Endothelial cell of umbilical vein (primary cell): Measurements from ENCODE around the gene RAB9B. TPM values are rescaled to one million over a fixed set of nuclear protein-coding genes. Genes with fewer than 3 reads are reported as not detected.
A peak's percentile ranks its signal among the peaks of the same experiment; 100 is the strongest.

Source experiments
- BruUV-seq: library from RNA; stranded (reverse); fragments of 400-500 nt; replicated peaks from 2 replicates; lab custom pipeline; 2021; lab: Mats Ljungman, UMichigan
- CTCF ChIA-PET: fragments of 300-600, 350-600 bp; sonication (Branson Sonifier 250); formaldehyde crosslinking; loops from one replicate; lab custom pipeline; 2021; ENCODE audit warnings: antibody characterized with exemption, inconsistent platforms; lab: Charles Lee
- POLR2A ChIA-PET: fragments of 300-600, 350-600 bp; sonication (Branson Sonifier 250); formaldehyde crosslinking; loops from one replicate; lab custom pipeline; 2021; ENCODE audit warnings: antibody characterized with exemption, inconsistent platforms; lab: Charles Lee
- DNase-seq: peaks from one replicate; pipeline ENCODE4 v3.0.0-alpha.2; 2011; ENCODE audit warnings: low read depth, low spot score
- FAIRE-seq: peaks from 2 replicates; lab custom pipeline; 2011; peaks lifted over from hg19 to GRCh38; lab: Jason Lieb, UNC
- H2AFZ ChIP-seq: 2 replicates; pipeline ENCODE4 v1.6.0; 2012; ENCODE audit warnings: low read depth, low read length, control low read depth, inconsistent platforms
- H3K27ac ChIP-seq: 2 replicates; pipeline ENCODE4 v1.5.1; 2011; ENCODE audit warnings: low read depth, mild to moderate bottlenecking, control low read depth, low read length, moderate library complexity; ENCODE audit not compliant: insufficient read depth
- H3K27me3 ChIP-seq, 2 experiments: 2 replicates each; pipeline versions ENCODE4 v1.6.0 to v1.6.1; 2011; ENCODE audit warnings: low read length in 2 of 2, mixed read lengths in 1 of 2; ENCODE audit not compliant: control insufficient read depth in 2 of 2, insufficient read depth in 2 of 2
- H3K36me3 ChIP-seq, 2 experiments: 2 replicates in 1 of 2; 3 replicates in 1 of 2; pipeline ENCODE4 v1.5.1; 2011; ENCODE audit warnings: low read length in 2 of 2, mild to moderate bottlenecking in 1 of 2, moderate library complexity in 1 of 2; ENCODE audit not compliant: control insufficient read depth in 2 of 2, insufficient read depth in 2 of 2; ENCODE audit errors: extremely low read depth in 1 of 2
- H3K4me1 ChIP-seq: 3 replicates; pipeline ENCODE4 v1.5.1; 2011; ENCODE audit warnings: mild to moderate bottlenecking, low read length; ENCODE audit not compliant: control insufficient read depth, insufficient read depth; ENCODE audit errors: extremely low read depth
- H3K4me2 ChIP-seq: 2 replicates; pipeline ENCODE4 v1.6.1; 2011; ENCODE audit warnings: low read length, control low read depth, mixed read lengths; ENCODE audit not compliant: insufficient read depth
- H3K4me3 ChIP-seq, 3 experiments: fragments of 200-600 bp in 1 of 3; sonication (generic), shearing (Covaris generic) in 1 of 3; replicated peaks in 1 of 3; 2 replicates each; pipeline ENCODE4 v1.5.1; 2011 to 2016; ENCODE audit warnings: control low read depth in 3 of 3, low read length in 3 of 3, mild to moderate bottlenecking in 2 of 3, inconsistent platforms in 1 of 3, low read depth in 1 of 3, moderate library complexity in 1 of 3; ENCODE audit not compliant: insufficient read depth in 1 of 3
- H3K79me2 ChIP-seq: 2 replicates; pipeline ENCODE4 v1.6.0; 2012; ENCODE audit warnings: low read length, inconsistent platforms; ENCODE audit not compliant: control insufficient read depth, insufficient read depth
- H3K9ac ChIP-seq: replicated peaks from 2 replicates; pipeline ENCODE3; 2011; ENCODE audit warnings: low read length, control low read depth; ENCODE audit not compliant: insufficient read depth; ENCODE audit errors: extremely low read depth
- H3K9me1 ChIP-seq: replicated peaks from 3 replicates; pipeline ENCODE4 v1.6.0; 2011; ENCODE audit warnings: mild to moderate bottlenecking, low read length; ENCODE audit not compliant: control insufficient read depth, insufficient read depth; ENCODE audit errors: extremely low read depth
- H3K9me3 ChIP-seq: replicated peaks from 2 replicates; pipeline ENCODE4 v1.5.1; 2012; ENCODE audit warnings: low read length, inconsistent platforms; ENCODE audit not compliant: control insufficient read depth, insufficient read depth
- H4K20me1 ChIP-seq: replicated peaks from 2 replicates; pipeline ENCODE3; 2011; ENCODE audit warnings: mild to moderate bottlenecking, low read length; ENCODE audit not compliant: control insufficient read depth, insufficient read depth; ENCODE audit errors: extremely low read depth
- CTCF ChIP-seq, 2 donors: IDR thresholded peaks; 1 replicate in 1 of 2; 2 replicates in 1 of 2; pipeline ENCODE4 v1.5.1; 2011; ENCODE audit warnings: low read length in 2 of 2, mild to moderate bottlenecking in 2 of 2, moderate library complexity in 2 of 2, control low read depth in 1 of 2, inconsistent platforms in 1 of 2, low read depth in 1 of 2; ENCODE audit not compliant: insufficient read depth in 1 of 2; ENCODE audit errors: extremely low read depth in 1 of 2
- POLR2A ChIP-seq: IDR thresholded peaks from 2 replicates; pipeline ENCODE4 v1.6.1; 2012; ENCODE audit warnings: low read depth, mild to moderate bottlenecking, control low read depth, low read length
- dilution Hi-C: fragments of 300-500 bp; cut with MboI; formaldehyde crosslinking; loops from one replicate; pipeline ENCODE4 v1.15.0; 2019; ENCODE audit warnings: low sequenced_read_pairs; ENCODE audit not compliant: extremely low pct_ligation_motif_present
- intact Hi-C: fragments of 100-400 bp; cut with micrococcal nuclease; formaldehyde crosslinking; loops from one replicate; pipeline ENCODE4 v1.10.0; 2022
- polyA plus RNA-seq, 4 experiments: library from polyadenylated mRNA; depleted of rRNA in 3 of 4; stranded (reverse) in 3 of 4; unstranded in 1 of 4; fragments of >200 nt; gene quantifications; 2 replicates each; pipeline versions ENCODE4 v1.2.1 to v1.2.3, GENCODE V29; 2011 to 2012; ENCODE audit warnings: missing spikeins in 1 of 4
- total RNA-seq: library from RNA; stranded (reverse); gene quantifications from 2 replicates; pipeline ENCODE4 v1.2.3, GENCODE V29; 2021

The RAB9B gene
- total and polyA plus RNA-seq, 2 donors (not counting 3 experiments of a cell fraction or from before 2014, with no cell fraction given): 0.18 to 0.55 TPM

- Histone ChIP-seq H3K9me1 (no peaks in the 10 kb centered on the region), H2AFZ (no peak overlapping the region)
- dilution Hi-C loops: no loop called here
Observed at GRCh38 chrX:103774070-103774642, 57.9 kb downstream of the RAB9B start.

More at GRCh38 chrX:103774070-103774642, 57.9 kb downstream of the RAB9B start:
- Histone ChIP-seq H3K27me3 (peaks cover 0 to 2% of the 10 kb centered on the region in 2 experiments), H3K9ac (no peak overlapping the region), H3K4me1 (no peaks in the 10 kb centered on the region), H3K4me3 (no peak overlapping the region), H3K9me3 (no peaks in the 10 kb centered on the region), H3K79me2 (no peaks in the 10 kb centered on the region), H3K4me2 (no peak overlapping the region), H3K36me3 (no peaks in the 10 kb centered on the region), H3K27ac (no peak overlapping the region), H4K20me1 (no peaks in the 10 kb centered on the region)
- ChIA-PET POLR2A (no interaction called here), CTCF (interaction anchor here (0.6 to 4.8 kb wide), 11 partner anchors 36 to 241 kb away, joined by 3 to 46 read pairs (median 3); partner anchors contain the start of gene TMEM31)
- peak; percentile 40 for DNase-seq
- intact Hi-C loops: loop anchor here (1.0 kb wide), 3 partner anchors 63 to 241 kb away; no protein-coding TSS in a partner anchor
- TF ChIP-seq POLR2A (no peak), CTCF (IDR thresholded peaks at IDR 0.05; ENCODE audit: extremely low read depth in 1 of 2, insufficient read depth in 1 of 2, low read depth in 1 of 2, low read length in 2 of 2) (peak; percentile 39 to 40)
- FAIRE-seq: peak; percentile 83
- no TSS peak for BruUV-seq
